OCI-M2 (cell line): Measurements from ENCODE around the gene APOL1.
"Not testable (repeated sequence)": the region's sequence is repeated elsewhere in the genome, so short reads cannot be mapped to it uniquely, and the experiment has no call there.

Source experiments
- DNase-seq: peaks from one replicate; lab custom pipeline; 2025; ENCODE audit not compliant: unreplicated experiment; lab: John Stamatoyannopoulos, UW

APOL1 gene

GRCh38 chr22:36225333-36225922, 27.5 kb upstream of the APOL1 start:
- no peak for DNase-seq

GRCh38 chr22:36226189-36226588, 26.7 kb upstream of the APOL1 start:
- no peak for DNase-seq

- no peak for DNase-seq
Observed at GRCh38 chr22:36227396-36227795, 25.5 kb upstream of the APOL1 start.

GRCh38 chr22:36227806-36228205, 25.1 kb upstream of the APOL1 start:
- no peak for DNase-seq

GRCh38 chr22:36228369-36228768, 24.6 kb upstream of the APOL1 start:
- not testable (repeated sequence) for DNase-seq

GRCh38 chr22:36228944-36229343, 24.0 kb upstream of the APOL1 start:
- no peak for DNase-seq

GRCh38 chr22:36229649-36230048, 23.3 kb upstream of the APOL1 start:
- not testable (repeated sequence) for DNase-seq

- DNase-seq = not testable (repeated sequence)
Observed at GRCh38 chr22:36231051-36231450, 21.9 kb upstream of the APOL1 start.

GRCh38 chr22:36232715-36233401, 20.1 kb upstream of the APOL1 start:
- no peak for DNase-seq

- no peak for DNase-seq
Observed at GRCh38 chr22:36233796-36234195, 19.1 kb upstream of the APOL1 start.

GRCh38 chr22:36234213-36234612, 18.7 kb upstream of the APOL1 start:
- DNase-seq = no peak

- DNase-seq = no peak
Observed at GRCh38 chr22:36234919-36235318, 18.0 kb upstream of the APOL1 start.

GRCh38 chr22:36235585-36235984, 17.3 kb upstream of the APOL1 start:
- no peak for DNase-seq

- DNase-seq = no peak
Observed at GRCh38 chr22:36236388-36237319, 16.3 kb upstream of the APOL1 start.

GRCh38 chr22:36237462-36238372, 15.2 kb upstream of the APOL1 start:
- no peak for DNase-seq

- DNase-seq = no peak
Observed at GRCh38 chr22:36238373-36239149, 14.4 kb upstream of the APOL1 start.

GRCh38 chr22:36239150-36239400, 13.9 kb upstream of the APOL1 start:
- no peak for DNase-seq

GRCh38 chr22:36239401-36240171, 13.3 kb upstream of the APOL1 start, which contains the start of gene APOL2:
Gene APOL2 (minus strand): TSS chr22:36239527. CDS start chr22:36233162, 6,365 bp downstream.
- DNase-seq = peak; percentile 33

- no peak for DNase-seq
Observed at GRCh38 chr22:36243986-36244385, 8.9 kb upstream of the APOL1 start.
